GM19193 (cell line): ENCODE results near the gene USP5.

Experiments
- POLR2A ChIP-seq: IDR thresholded peaks from 4 replicates; pipeline ENCODE4 v1.6.1; 2011; ENCODE audit not compliant: insufficient read depth, insufficient read length; ENCODE audit errors: extremely low read depth

The USP5 gene, protein sequence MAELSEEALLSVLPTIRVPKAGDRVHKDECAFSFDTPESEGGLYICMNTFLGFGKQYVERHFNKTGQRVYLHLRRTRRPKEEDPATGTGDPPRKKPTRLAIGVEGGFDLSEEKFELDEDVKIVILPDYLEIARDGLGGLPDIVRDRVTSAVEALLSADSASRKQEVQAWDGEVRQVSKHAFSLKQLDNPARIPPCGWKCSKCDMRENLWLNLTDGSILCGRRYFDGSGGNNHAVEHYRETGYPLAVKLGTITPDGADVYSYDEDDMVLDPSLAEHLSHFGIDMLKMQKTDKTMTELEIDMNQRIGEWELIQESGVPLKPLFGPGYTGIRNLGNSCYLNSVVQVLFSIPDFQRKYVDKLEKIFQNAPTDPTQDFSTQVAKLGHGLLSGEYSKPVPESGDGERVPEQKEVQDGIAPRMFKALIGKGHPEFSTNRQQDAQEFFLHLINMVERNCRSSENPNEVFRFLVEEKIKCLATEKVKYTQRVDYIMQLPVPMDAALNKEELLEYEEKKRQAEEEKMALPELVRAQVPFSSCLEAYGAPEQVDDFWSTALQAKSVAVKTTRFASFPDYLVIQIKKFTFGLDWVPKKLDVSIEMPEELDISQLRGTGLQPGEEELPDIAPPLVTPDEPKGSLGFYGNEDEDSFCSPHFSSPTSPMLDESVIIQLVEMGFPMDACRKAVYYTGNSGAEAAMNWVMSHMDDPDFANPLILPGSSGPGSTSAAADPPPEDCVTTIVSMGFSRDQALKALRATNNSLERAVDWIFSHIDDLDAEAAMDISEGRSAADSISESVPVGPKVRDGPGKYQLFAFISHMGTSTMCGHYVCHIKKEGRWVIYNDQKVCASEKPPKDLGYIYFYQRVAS

DNA sequence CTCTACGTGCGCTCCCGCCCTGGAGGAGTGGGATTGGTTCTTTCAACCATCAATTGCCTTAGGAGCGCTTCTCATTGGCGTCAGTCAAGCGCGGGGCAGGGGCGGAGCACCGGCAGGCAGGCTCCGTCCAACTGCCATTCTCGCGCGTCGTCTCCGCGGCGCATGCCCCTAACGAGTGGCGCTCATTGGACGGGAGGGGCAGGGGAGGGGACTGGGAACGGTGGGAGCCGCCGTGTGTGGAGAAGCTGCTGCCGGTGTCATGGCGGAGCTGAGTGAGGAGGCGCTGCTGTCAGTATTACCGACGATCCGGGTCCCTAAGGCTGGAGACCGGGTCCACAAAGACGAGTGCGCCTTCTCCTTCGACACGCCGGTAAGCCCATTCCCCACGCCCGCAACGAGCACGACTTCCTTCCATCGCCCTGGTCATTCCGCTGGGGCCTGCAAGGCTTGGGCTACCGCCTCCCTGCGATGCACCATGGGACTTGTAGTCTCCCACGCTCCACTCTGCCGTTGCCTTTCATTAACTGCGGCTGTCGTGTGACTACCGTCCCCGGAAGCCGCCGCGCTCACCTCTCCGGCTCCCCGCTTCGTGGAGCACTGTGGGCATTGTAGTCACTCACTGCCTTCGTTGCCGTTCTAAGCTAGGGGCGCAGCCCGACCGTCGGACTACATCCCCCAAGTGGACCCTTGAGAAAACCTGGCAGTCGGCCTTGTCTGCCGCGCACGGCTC lies at the start of gene USP5:
TSS of gene USP5 (plus strand) at position 230 of the 730 bp plus-strand sequence. CDS start at position 260, 30 bp downstream.
- TF ChIP-seq POLR2A = peak; percentile 86

DNA sequence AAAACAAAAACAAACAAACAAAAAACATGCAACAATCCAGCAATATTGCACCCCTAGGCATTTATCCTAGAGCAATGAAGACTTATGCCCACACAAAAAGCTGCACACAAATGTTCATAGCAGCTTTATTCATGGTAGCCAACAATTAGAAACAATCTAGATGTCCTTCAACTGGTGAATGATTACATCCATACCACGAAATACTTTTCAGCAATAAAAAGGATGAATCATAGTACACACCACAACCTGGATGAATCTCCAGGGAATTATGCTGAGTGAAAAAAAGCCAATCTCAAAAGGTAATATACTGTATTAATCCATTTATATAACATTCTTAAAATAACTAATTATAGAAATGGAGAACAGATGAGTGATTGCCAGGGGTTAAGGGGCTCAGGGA lies 44.8 kb upstream of the USP5 start:
- TF ChIP-seq POLR2A = no peak

DNA sequence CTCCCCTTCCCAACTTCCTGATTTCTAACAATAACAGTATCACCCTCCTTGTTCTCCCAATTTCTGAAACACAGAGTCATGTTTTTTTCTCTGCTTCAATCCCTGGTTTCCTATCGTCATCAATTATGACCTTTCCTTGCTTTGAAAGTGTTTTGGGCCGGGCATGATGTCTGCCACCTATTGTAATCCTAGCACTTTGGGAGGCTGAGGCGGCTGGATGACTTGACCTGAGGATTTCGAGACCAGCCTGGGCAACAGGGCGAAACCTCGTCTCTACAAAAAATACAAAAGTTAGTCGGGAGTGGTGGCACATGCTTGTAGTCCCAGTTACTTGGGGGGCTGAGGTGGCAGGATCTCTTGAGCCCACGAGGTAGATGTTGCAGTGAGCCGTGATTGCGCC lies 42.9 kb upstream of the USP5 start:
- TF ChIP-seq POLR2A = no peak

DNA sequence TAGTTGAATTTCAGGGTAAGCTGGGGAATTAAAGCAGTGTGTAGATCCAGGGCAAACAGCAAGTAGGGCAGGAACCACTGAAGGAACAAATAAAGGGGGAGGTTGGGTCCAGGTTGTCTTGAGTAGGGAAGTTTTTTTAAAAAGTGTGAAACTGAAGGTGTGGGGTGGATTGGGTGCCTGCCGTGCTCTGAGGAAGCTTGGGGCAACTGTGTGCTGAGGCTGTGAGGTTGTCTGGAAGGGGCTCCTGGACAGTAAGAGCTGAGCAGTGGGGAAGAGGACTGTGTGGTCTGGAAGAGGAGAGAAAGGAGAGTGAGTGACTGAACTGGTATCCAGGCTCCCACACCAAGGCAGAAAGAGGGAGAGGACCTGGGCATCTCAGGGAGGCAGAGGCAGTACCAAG lies 41.2 kb upstream of the USP5 start:
- TF ChIP-seq POLR2A = no peak

DNA sequence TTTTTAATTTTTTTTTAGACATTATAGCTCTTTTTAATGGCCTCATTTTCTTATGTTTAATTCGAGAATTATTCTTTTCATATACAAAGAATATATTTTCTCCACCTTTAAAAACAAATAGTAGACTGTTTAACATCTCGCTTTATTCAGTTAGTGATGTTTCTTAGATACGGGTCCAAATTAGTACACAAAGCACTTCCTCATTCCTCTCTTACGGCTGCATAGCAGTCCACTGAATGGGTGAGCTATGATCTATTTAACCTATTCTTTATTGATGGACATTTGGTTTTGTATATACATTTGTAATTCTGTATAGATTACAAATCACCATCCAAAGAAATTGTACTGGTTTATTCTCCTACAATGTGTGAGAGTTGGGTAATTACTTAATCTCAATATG lies 38.6 kb upstream of the USP5 start:
- TF ChIP-seq POLR2A = no peak

DNA sequence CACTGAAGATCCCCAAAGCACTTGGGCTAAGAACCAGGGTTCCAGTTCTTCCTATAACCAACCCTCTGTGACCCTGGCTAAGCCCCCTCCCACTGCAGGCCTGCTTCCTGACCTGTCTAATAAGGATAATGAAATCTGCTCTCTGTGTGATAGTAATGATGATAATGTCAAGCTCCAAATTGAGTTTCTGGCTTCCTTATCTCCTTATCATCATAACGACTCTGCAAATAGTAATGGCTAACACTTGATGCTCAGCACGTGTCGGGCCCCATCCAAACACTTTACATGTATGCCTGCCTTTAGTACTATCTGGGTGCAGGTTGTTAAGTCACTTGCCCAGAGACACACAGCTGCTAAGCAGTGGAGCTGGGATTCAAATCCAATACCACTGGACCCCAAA lies 35.4 kb upstream of the USP5 start:
- TF ChIP-seq POLR2A = no peak

DNA sequence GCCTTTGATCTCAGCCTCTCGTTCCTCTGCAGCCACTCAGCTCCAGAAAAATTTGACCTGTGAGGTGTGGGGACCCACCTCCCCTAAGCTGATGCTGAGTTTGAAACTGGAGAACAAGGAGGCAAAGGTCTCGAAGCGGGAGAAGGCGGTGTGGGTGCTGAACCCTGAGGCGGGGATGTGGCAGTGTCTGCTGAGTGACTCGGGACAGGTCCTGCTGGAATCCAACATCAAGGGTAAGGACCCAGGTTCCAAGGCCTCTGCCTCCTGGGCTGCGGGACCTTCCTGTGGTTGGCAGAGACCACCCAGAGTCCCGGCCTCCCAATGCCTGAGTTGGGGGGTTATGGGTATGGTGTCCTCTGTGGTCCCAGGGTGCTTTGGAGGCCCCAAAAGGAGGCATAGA lies 34.9 kb upstream of the USP5 start:
- TF ChIP-seq POLR2A = no peak

DNA sequence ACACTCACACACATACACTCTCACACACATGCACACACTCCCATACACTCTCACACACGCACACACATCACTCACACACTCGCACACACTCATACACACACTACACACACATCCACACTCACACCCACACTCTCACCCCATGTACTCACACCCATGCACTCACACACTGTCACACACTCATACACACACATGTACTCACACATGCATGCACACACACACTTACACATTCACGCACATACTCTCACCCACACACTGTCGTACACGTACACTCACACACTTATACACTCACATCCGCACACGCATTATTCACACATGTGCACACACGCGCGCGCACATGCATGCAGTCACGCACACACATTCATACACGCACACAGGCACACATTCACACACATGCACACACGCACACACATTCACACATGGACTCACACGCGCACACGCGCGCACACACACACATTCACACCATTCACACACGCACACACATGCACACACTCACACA lies 34.2 kb upstream of the USP5 start:
- no peak for TF ChIP-seq POLR2A

DNA sequence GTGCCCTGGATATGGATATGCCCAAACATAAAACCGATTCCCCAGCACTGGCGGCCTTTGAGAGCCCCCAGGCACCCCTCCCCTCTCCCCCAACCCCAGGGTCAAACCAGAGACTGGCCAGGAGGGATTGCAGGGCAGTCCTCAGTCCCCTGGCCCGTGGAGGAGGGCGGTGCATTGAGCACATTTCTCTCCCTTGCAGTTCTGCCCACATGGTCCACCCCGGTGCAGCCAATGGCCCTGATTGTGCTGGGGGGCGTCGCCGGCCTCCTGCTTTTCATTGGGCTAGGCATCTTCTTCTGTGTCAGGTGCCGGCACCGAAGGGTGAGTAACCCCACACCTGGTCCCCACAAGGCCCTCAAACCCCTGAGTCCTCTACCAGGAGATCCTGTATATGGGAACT lies 33.7 kb upstream of the USP5 start:
- no peak for TF ChIP-seq POLR2A

DNA sequence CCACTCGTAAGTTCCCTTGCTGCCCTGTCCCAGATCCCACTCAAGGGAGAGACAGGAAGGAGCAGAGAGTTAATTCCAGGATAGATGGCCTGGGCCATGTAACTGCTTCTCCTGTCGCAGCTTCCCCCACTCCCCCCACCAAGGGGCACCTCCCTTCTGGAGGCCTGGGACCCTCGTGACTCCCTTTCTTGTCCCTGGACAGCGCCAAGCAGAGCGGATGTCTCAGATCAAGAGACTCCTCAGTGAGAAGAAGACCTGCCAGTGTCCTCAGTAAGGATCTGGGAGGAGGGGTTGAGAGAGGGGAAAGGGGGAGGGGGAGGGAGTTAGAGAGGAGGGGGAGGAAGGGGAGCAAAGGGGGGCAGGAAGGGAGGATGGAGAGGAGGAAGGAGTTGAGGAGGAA lies 33.3 kb upstream of the USP5 start:
- no peak for TF ChIP-seq POLR2A

DNA sequence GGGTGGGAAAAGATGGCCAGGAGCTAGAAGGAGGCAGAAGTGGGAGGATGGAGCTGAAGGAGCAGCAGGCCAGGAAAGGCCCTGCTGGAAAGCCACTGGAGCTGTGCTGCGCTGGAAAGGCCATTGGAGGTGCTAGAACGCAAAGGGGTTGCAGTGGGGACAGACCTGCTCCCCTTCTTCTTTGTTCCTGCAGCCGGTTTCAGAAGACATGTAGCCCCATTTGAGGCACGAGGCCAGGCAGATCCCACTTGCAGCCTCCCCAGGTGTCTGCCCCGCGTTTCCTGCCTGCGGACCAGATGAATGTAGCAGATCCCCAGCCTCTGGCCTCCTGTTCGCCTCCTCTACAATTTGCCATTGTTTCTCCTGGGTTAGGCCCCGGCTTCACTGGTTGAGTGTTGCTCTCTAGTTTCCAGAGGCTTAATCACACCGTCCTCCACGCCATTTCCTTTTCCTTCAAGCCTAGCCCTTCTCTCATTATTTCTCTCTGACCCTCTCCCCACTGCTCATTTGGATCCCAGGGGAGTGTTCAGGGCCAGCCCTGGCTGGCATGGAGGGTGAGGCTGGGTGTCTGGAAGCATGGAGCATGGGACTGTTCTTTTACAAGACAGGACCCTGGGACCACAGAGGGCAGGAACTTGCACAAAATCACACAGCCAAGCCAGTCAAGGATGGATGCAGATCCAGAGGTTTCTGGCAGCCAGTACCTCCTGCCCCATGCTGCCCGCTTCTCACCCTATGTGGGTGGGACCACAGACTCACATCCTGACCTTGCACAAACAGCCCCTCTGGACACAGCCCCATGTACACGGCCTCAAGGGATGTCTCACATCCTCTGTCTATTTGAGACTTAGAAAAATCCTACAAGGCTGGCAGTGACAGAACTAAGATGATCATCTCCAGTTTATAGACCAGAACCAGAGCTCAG lies 32.6 kb upstream of the USP5 start:
- TF ChIP-seq POLR2A = no peak

DNA sequence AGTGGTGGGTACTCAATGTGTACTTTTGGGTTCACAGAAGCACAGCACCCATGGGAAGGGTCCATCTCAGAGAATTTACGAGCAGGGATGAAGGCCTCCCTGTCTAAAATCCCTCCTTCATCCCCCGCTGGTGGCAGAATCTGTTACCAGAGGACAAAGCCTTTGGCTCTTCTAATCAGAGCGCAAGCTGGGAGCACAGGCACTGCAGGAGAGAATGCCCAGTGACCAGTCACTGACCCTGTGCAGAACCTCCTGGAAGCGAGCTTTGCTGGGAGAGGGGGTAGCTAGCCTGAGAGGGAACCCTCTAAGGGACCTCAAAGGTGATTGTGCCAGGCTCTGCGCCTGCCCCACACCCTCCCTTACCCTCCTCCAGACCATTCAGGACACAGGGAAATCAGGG lies 31.8 kb upstream of the USP5 start:
- TF ChIP-seq POLR2A = no peak

DNA sequence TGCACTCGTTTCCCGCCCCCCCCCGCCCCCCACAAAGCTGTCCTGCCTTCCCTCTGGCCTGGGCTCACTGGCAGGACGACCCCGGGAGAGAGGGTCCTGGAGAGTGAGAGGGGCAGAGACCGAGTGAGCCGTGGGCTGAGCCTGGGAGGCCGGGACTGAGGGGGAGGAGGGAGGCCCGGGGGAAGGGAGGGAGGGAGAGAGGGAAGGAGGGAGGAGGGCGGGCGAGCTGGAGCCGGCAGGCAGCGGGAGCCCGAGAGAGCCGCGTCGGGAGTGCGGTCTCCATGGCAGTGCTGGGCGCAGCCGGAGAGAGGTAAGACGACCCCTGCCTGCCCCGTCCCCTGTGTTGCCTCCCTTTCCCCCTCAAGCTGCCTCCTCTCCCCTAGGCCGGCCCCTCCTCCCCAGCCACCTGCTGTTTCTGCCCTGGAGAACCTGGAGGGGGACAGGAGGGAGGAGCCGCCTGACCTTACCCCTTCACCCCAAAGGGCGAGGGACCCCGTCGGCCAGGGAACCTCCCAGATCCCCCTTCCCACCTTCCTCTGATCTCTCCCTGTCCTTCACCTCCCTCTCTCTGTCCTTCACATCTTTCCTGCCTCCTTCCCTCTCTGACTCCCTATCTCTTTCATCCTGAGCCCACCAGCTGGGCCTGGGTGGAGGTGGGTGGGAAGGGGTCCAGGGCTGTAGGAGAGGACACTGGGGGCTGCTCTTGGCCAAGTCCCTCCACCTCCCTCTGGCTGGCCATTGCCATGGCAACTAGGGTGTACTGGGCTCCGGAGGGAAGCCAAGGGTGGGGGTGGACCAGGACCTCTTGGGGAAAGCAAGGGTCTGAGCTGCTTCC lies 30.1 kb upstream of the USP5 start, which contains the start of gene GPR162:
TSS of gene GPR162 (plus strand) at position 231 of the 835 bp plus-strand sequence. CDS start 2,078 bp downstream, outside the sequence.
- no peak for TF ChIP-seq POLR2A

DNA sequence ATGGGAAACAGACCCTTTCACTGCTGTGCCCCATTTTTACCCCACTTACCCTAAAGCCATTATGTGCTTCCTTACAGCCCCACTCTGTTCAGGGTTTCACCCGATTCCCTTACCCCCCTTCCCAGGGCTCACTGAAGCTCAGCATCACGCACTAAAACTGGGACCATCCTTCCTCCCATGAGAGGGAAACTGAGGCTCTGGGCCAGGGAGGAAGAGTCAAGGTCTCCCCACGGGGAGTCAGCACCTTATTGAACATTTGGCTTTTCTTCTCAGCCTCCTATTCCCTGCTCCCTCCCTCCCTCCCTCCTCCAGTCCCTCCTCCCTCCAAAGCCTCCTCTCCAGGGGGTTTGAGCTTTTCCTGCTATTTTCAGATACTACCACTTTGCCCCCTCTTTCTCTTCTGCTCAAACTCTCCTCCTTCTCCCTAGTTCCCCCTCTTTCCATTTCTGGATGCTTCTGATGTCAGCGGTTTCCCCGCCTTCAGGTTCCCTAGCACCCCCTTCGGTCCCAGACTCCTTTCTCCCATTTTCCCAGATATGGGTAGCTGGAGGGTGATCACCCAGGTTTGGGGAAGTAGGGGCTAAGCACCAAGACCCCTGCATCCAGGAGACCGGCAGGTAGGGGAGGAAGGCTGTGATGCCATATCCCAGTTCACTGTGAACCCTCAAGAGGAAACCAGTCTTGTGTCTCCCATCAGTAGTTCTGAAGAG lies 29.4 kb upstream of the USP5 start:
- no peak for TF ChIP-seq POLR2A
